Psoas muscle (tissue), 8 donors: ENCODE results near the gene KRT6B. TPM values are rescaled to one million over a fixed set of nuclear protein-coding genes. Genes with fewer than 3 reads are reported as not detected.
"Not testable (repeated sequence)": the region's sequence is repeated elsewhere in the genome, so short reads cannot be mapped to it uniquely, and the experiment has no call there.

ENCODE experiments used
- ATAC-seq, 4 donors: fragments of 200-7000 bp; cut with Tn5 transposase; one replicate each; pipeline ENCODE4 v1.9.1; 2020; ENCODE audit warnings: moderate library complexity in 3 of 4, mild to moderate bottlenecking in 2 of 4
- DNase-seq, 2 donors: peaks; one replicate each; pipeline ENCODE4 v3.0.0-alpha.2; 2020
- H3K27ac ChIP-seq: fragments of 200-600 bp; one replicate; pipeline ENCODE4 v1.8.0; 2022
- H3K27me3 ChIP-seq, 3 donors: fragments of 200-600 bp in 1 of 3; one replicate each; pipeline versions ENCODE4 v1.6.1 to v1.8.0; 2013 to 2022; ENCODE audit warnings: low read length in 2 of 3, mild to moderate bottlenecking in 2 of 3, moderate library complexity in 1 of 3; ENCODE audit not compliant: insufficient read depth in 3 of 3
- H3K36me3 ChIP-seq, 2 donors: fragments of 200-600 bp in 1 of 2; one replicate each; pipeline versions ENCODE4 v1.6.1 to v1.8.0; 2013 to 2022; ENCODE audit warnings: low read depth in 1 of 2, mild to moderate bottlenecking in 1 of 2, moderate library complexity in 1 of 2; ENCODE audit not compliant: insufficient read depth in 1 of 2
- H3K4me1 ChIP-seq: fragments of 200-600 bp; one replicate; pipeline ENCODE4 v1.8.0; 2022
- H3K4me3 ChIP-seq: fragments of 200-600 bp; one replicate; pipeline ENCODE4 v1.8.0; 2022; ENCODE audit warnings: mild to moderate bottlenecking
- H3K9me3 ChIP-seq: fragments of 200-600 bp; one replicate; pipeline ENCODE4 v1.8.0; 2022
- CTCF ChIP-seq: fragments of 200-600 bp; IDR thresholded peaks from one replicate; pipeline ENCODE4 v1.8.0; 2022; ENCODE audit warnings: antibody characterized with exemption
- WGBS, 3 donors: extraction: QIAGEN DNeasy Blood & Tissue Kit; methylation state at CpG; one replicate each; pipeline versions ENCODE4 v1.1.6 to v1.1.7; 2013; 5-methylcytosine and 5-hydroxymethylcytosine counted together
- intact Hi-C, 2 donors: fragments of 100-400 bp; cut with DNase I; formaldehyde crosslinking; loops; one replicate each; pipeline versions ENCODE4 v1.11.0 to v1.14.2; 2022
- polyA plus RNA-seq, 3 donors: library from polyadenylated mRNA; stranded (reverse); fragments of 200-250 nt; gene quantifications; one replicate each; pipeline ENCODE4 v1.2.3, GENCODE V29; 2013
- total RNA-seq, 4 donors: library from RNA; stranded (reverse); fragmentation: NEBNext Ultra II Directional in 2 of 4; extraction: Animal tissue kit (Norgen Biotek cat#: 25700) in 2 of 4; gene quantifications; one replicate each; pipeline versions ENCODE4 v1.2.1 to v1.2.4, GENCODE V29; 2021 to 2023
- donor health status: healthy with polysubstance abuse.
- donor health status: DM: no; HTN: no; CAD: no; lungs with moderate emphysema.
- donor health status: Bipolar disorder and iron deficiency.
- donor health status: healthy.
- donor health status: DM: yes; HTN: yes; CAD: no.
- donor health status: DM: no; HTN: no; CAD: no.
- donor health status: DM: no; HTN: no; CAD: no.
- donor health status: DM: yes; HTN: yes; CAD: no.

The KRT6B gene
- total and polyA plus RNA-seq, 7 donors: 0.04 to 0.32 (median 0.15) TPM; not detected in 3

GRCh38 chr12:52458861-52459260 is 6.9 kb upstream of the KRT6B start:
- WGBS, 3 donors: 81 to 88% (median 82%) methylated on average over 5 of the region's 5 CpGs
- intact Hi-C loops: no loop called here
- Histone ChIP-seq H3K27me3 (peaks cover 0 to 2% (median 0%) of the 10 kb centered on the region in 3 donors), H3K27ac (no peak overlapping the region), H3K4me1 (no peaks in the 10 kb centered on the region), H3K36me3 (no peaks in the 10 kb centered on the region), H3K4me3 (no peak overlapping the region), H3K9me3 (no peaks in the 10 kb centered on the region)
- no peak for ATAC-seq
- no peak for DNase-seq
- TF ChIP-seq CTCF: no peak

GRCh38 chr12:52455821-52456220 is 3.9 kb upstream of the KRT6B start:
- H3K27me3 ChIP-seq: no peaks in the 10 kb centered on the region
- TF ChIP-seq CTCF: no peak
- H3K36me3 ChIP-seq: no peaks in the 10 kb centered on the region
- H3K4me1 ChIP-seq: no peaks in the 10 kb centered on the region
- H3K4me3 ChIP-seq: no peak overlapping the region
- ATAC-seq: no peak
- no peak overlapping the region for H3K27ac ChIP-seq
- no peak for DNase-seq
- intact Hi-C loops: no loop called here
- H3K9me3 ChIP-seq: no peaks in the 10 kb centered on the region
- 79 to 90% (median 83%) methylated on average over 1 of the region's 1 CpG for WGBS, 3 donors

GRCh38 chr12:52454411-52455201 is 2.7 kb upstream of the KRT6B start:
- intact Hi-C loops: no loop called here
- TF ChIP-seq CTCF: no peak
- no peaks in the 10 kb centered on the region for H3K4me1 ChIP-seq
- no peak overlapping the region for H3K4me3 ChIP-seq
- no peaks in the 10 kb centered on the region for H3K27me3 ChIP-seq
- H3K9me3 ChIP-seq: no peaks in the 10 kb centered on the region
- DNase-seq: no peak
- WGBS, 3 donors: 50 to 67% (median 60%) methylated on average over 3 of the region's 3 CpGs
- no peak overlapping the region for H3K27ac ChIP-seq
- no peaks in the 10 kb centered on the region for H3K36me3 ChIP-seq
- ATAC-seq: no peak

- ATAC-seq (no peak), DNase-seq (no peak)
- Histone ChIP-seq H3K36me3 (no peaks in the 10 kb centered on the region), H3K4me1 (no peaks in the 10 kb centered on the region), H3K4me3 (no peak overlapping the region), H3K27ac (no peak overlapping the region), H3K27me3 (peaks cover 0 to 4% (median 3%) of the 10 kb centered on the region in 3 donors), H3K9me3 (no peaks in the 10 kb centered on the region)
- 44 to 64% (median 60%) methylated on average over 3 of the region's 3 CpGs for WGBS, 3 donors
- intact Hi-C loops: no loop called here
- TF ChIP-seq CTCF: no peak
Observed at GRCh38 chr12:52448228-52448627, 3.7 kb downstream of the KRT6B start.

GRCh38 chr12:52447196-52447595 is 4.8 kb downstream of the KRT6B start:
- ATAC-seq, H3K27me3 ChIP-seq: not testable (repeated sequence)

More at GRCh38 chr12:52447196-52447595, 4.8 kb downstream of the KRT6B start:
- DNase-seq, H3K4me3 ChIP-seq, H3K27ac ChIP-seq, intact Hi-C loops, H3K9me3 ChIP-seq, H3K36me3 ChIP-seq, H3K4me1 ChIP-seq: not testable (repeated sequence)
- WGBS, 3 donors: 81 to 89% (median 88%) methylated on average over 5 to 11 of the region's 11 CpGs
